ENCODE data around the gene DLG3. TPM values are rescaled to one million over a fixed set of nuclear protein-coding genes. Genes with fewer than 3 reads are reported as not detected.

The DLG3 gene
- total RNA-seq, 1 donor from 2014 or later: 41.8 TPM

GRCh38 chrX:70434352-70434866 is 10.2 kb upstream of the DLG3 start:
- peaks cover 26% of the 10 kb centered on the region for H3K27me3 Mint-ChIP-seq
- peak; percentile 79 for DNase-seq (ENCODE audit: extremely low spot score, unreplicated experiment)
- peak overlapping the region; percentile 92 for H3K27ac Mint-ChIP-seq
- H3K4me1 Mint-ChIP-seq (ENCODE audit: unreplicated experiment): no peaks in the 10 kb centered on the region
- H3K9me3 Mint-ChIP-seq: no peaks in the 10 kb centered on the region
- H3K36me3 Mint-ChIP-seq: no peaks in the 10 kb centered on the region
- TF ChIP-seq CTCF (conservative IDR thresholded peaks at IDR 0.05): no peak
- peak overlapping the region; percentile 95 for H3K4me3 Mint-ChIP-seq

GRCh38 chrX:70434914-70435586 is 9.6 kb upstream of the DLG3 start:
- no peak for TF ChIP-seq CTCF (conservative IDR thresholded peaks at IDR 0.05)
- Mint-ChIP-seq H3K4me1 (ENCODE audit: unreplicated experiment) (no peaks in the 10 kb centered on the region), H3K9me3 (no peaks in the 10 kb centered on the region), H3K27ac (peak overlapping the region; percentile 29), H3K27me3 (peaks cover 29% of the 10 kb centered on the region), H3K4me3 (peak overlapping the region; percentile 95), H3K36me3 (no peaks in the 10 kb centered on the region)
- DNase-seq (ENCODE audit: extremely low spot score, unreplicated experiment): no peak

GRCh38 chrX:70436343-70436742 is 8.3 kb upstream of the DLG3 start:
- TF ChIP-seq CTCF (conservative IDR thresholded peaks at IDR 0.05): peak; percentile 59
- no peaks in the 10 kb centered on the region for H3K4me1 Mint-ChIP-seq (ENCODE audit: unreplicated experiment)
- no peak overlapping the region for H3K27ac Mint-ChIP-seq
- no peaks in the 10 kb centered on the region for H3K9me3 Mint-ChIP-seq
- H3K36me3 Mint-ChIP-seq: no peaks in the 10 kb centered on the region
- no peak for DNase-seq (ENCODE audit: extremely low spot score, unreplicated experiment)
- H3K27me3 Mint-ChIP-seq: peaks cover 41% of the 10 kb centered on the region
- H3K4me3 Mint-ChIP-seq: peak overlapping the region; percentile 57

- no peak for TF ChIP-seq CTCF (conservative IDR thresholded peaks at IDR 0.05)
- no peak for DNase-seq (ENCODE audit: extremely low spot score, unreplicated experiment)
- H3K9me3 Mint-ChIP-seq: no peaks in the 10 kb centered on the region
- no peaks in the 10 kb centered on the region for H3K36me3 Mint-ChIP-seq
- H3K4me1 Mint-ChIP-seq (ENCODE audit: unreplicated experiment): no peaks in the 10 kb centered on the region
- no peak overlapping the region for H3K27ac Mint-ChIP-seq
- H3K27me3 Mint-ChIP-seq: peaks cover 48% of the 10 kb centered on the region
- no peak overlapping the region for H3K4me3 Mint-ChIP-seq
Measured at GRCh38 chrX:70437011-70437410, 7.6 kb upstream of the DLG3 start.

GRCh38 chrX:70437921-70438665 is 6.5 kb upstream of the DLG3 start:
- Mint-ChIP-seq H3K27me3 (peaks cover 59% of the 10 kb centered on the region), H3K36me3 (no peaks in the 10 kb centered on the region), H3K4me3 (no peak overlapping the region), H3K27ac (no peak overlapping the region), H3K4me1 (ENCODE audit: unreplicated experiment) (no peaks in the 10 kb centered on the region), H3K9me3 (no peaks in the 10 kb centered on the region)
- no peak for DNase-seq (ENCODE audit: extremely low spot score, unreplicated experiment)
- no peak for TF ChIP-seq CTCF (conservative IDR thresholded peaks at IDR 0.05)
